GM10266 (cell line): ENCODE data around the gene UGT1A3.

Experiments used
- DNase-seq: peaks from one replicate; pipeline ENCODE4 v3.0.0; 2012; ENCODE audit errors: extremely low spot score
- CTCF ChIP-seq: IDR thresholded peaks from 2 replicates; pipeline ENCODE4 v1.5.1; 2012; ENCODE audit warnings: mild to moderate bottlenecking, low read depth; ENCODE audit not compliant: control insufficient read depth, insufficient read depth; ENCODE audit errors: missing control alignments

UGT1A3 gene

DNA sequence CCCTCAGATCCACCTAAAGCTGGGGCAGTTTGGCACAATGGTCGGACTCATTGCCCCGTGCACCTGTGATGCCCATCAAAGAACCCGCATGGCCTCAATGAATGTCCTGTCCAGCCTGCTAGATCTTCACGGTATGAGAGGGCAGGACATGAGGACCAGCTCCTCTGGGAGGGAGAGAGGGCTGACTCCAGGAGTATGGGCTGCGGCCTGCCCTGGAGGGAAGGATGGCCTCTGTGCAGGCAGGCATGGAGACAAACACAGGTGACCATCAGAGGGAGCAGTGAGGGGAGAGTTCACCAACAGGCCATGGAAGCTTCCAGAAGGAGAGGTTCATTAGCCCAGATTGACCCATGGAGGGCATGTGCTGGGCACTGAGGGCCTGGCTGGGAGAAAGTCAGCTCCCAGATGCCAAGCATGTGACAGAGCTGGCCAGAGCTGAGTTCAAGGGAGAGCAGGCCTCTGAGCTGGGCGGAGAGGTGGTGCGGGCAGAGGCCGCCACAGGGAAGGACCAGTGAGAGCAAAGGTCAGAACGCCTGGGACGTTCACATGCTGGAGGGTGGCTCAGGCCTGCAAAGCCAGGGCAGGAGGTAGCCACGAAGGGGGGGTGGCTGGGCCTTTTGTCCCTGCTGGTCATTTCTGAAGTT is 89.3 kb downstream of the UGT1A3 start:
- no peak for DNase-seq
- TF ChIP-seq CTCF: no peak

GRCh38 chr2:233818639-233819621 is 90.1 kb downstream of the UGT1A3 start:
- DNase-seq: no peak
- TF ChIP-seq CTCF: no peak

DNA sequence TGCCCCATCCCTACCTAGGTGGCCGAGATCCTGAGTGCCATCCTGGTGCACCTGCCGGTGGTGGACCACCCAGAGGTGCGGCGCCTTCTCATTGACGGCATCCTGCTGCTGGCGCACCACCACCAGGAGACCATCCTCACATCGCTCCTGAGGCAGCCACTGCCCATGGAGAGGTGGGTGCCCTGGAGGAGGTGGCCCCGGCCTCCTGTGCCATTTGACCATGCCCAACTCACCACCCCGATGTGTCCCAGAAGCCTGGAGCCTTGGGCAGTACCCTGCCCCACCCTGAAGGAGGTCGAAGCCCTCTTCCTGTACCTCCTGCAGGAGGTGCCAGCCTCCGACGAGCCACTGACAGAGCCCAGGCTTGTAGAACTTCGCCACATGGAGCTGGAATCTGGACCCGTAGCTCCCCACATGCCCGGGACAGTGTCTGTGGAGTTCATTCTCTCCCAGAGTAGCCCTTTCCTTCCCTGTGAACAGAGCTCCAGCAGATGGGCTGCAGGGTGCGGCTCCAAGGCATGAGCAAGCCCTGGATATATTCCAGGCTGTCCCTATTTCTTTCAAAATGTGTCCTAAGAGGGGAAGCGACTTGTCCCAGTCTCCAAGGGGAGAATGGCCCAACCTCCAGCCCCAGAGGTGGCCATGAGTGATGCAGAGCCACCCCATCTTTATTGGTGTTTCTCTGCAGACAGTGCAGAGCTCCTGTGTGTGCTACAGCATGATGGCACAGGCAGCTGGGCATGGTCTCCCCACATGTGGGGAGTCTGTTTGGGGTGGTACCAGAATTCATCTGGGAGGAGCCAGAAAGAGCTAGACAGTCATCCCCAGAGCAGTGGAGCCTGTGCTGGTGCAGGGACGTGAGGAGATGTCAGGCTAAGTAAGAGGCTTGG is 91.3 kb downstream of the UGT1A3 start:
- TF ChIP-seq CTCF: no peak
- DNase-seq: no peak

GRCh38 chr2:233820774-233821105 is 91.9 kb downstream of the UGT1A3 start:
- TF ChIP-seq CTCF: no peak
- DNase-seq: no peak

GRCh38 chr2:233821196-233821595 is 92.4 kb downstream of the UGT1A3 start:
- DNase-seq: no peak
- TF ChIP-seq CTCF: no peak

GRCh38 chr2:233821709-233822100 is 92.9 kb downstream of the UGT1A3 start:
- no peak for DNase-seq
- no peak for TF ChIP-seq CTCF
